HPDE6-E6E7 (cell line): ENCODE measurements around the gene ARHGEF5.
"Not testable (repeated sequence)": the region's sequence is repeated elsewhere in the genome, so short reads cannot be mapped to it uniquely, and the experiment has no call there.

ENCODE experiments used
- DNase-seq: peaks from one replicate; pipeline ENCODE4 v3.0.0; 2011; ENCODE audit warnings: missing footprints; ENCODE audit errors: extremely low spot score

Gene ARHGEF5

GRCh38 chr7:144384071-144384470 lies 28.9 kb downstream of the ARHGEF5 start:
- peak; percentile 65 for DNase-seq

GRCh38 chr7:144384555-144385245 lies 29.5 kb downstream of the ARHGEF5 start:
- peak; percentile 64 for DNase-seq

- DNase-seq, result no peak
Measured at GRCh38 chr7:144386741-144387140, 31.5 kb downstream of the ARHGEF5 start.

GRCh38 chr7:144388950-144389349 lies 33.7 kb downstream of the ARHGEF5 start:
- DNase-seq, result no peak

- DNase-seq, result no peak
Measured at GRCh38 chr7:144390481-144390880, 35.3 kb downstream of the ARHGEF5 start.

GRCh38 chr7:144391014-144391413 lies 35.8 kb downstream of the ARHGEF5 start:
- DNase-seq, result no peak

- DNase-seq, result peak; percentile 49
Measured at GRCh38 chr7:144391823-144392255, 36.6 kb downstream of the ARHGEF5 start.

- no peak for DNase-seq
Measured at GRCh38 chr7:144397086-144397485, 41.9 kb downstream of the ARHGEF5 start.

GRCh38 chr7:144398291-144398690 lies 43.1 kb downstream of the ARHGEF5 start:
- DNase-seq, result no peak

- DNase-seq, result no peak
Measured at GRCh38 chr7:144398911-144399310, 43.7 kb downstream of the ARHGEF5 start.

- no peak for DNase-seq
Measured at GRCh38 chr7:144399946-144400345, 44.7 kb downstream of the ARHGEF5 start.

- no peak for DNase-seq
Measured at GRCh38 chr7:144401490-144401889, 46.3 kb downstream of the ARHGEF5 start.

- DNase-seq, result no peak
Measured at GRCh38 chr7:144403102-144403501, 47.9 kb downstream of the ARHGEF5 start.

- DNase-seq, result no peak
Measured at GRCh38 chr7:144403649-144404061, 48.5 kb downstream of the ARHGEF5 start, which contains the start of gene NOBOX. TSS of gene NOBOX (minus strand) at chr7:144403693.

GRCh38 chr7:144404946-144405345 lies 49.7 kb downstream of the ARHGEF5 start:
- no peak for DNase-seq

- DNase-seq, result peak; percentile 74
Measured at GRCh38 chr7:144407266-144407931, 52.2 kb downstream of the ARHGEF5 start.

GRCh38 chr7:144408121-144408520 lies 52.9 kb downstream of the ARHGEF5 start:
- no peak for DNase-seq

- no peak for DNase-seq
Measured at GRCh38 chr7:144410441-144410840, 55.2 kb downstream of the ARHGEF5 start.

GRCh38 chr7:144414815-144415214 lies 59.6 kb downstream of the ARHGEF5 start:
- DNase-seq, result no peak

GRCh38 chr7:144415858-144416257 lies 60.7 kb downstream of the ARHGEF5 start:
- DNase-seq, result no peak

GRCh38 chr7:144416341-144416740 lies 61.1 kb downstream of the ARHGEF5 start:
- peak; percentile 54 for DNase-seq

- not testable (repeated sequence) for DNase-seq
Measured at GRCh38 chr7:144418931-144419330, 63.7 kb downstream of the ARHGEF5 start.

GRCh38 chr7:144427539-144427938 lies 72.3 kb downstream of the ARHGEF5 start:
- DNase-seq, result not testable (repeated sequence)
